Breast epithelium (tissue), 3 donors: Measurements from ENCODE around the gene HIVEP2.

Experiments used
- CTCF ChIP-seq, 3 donors: fragments of 450-650 bp; IDR thresholded peaks; one replicate each; pipeline ENCODE4 v1.5.1; 2016 to 2017; ENCODE audit warnings: antibody characterized with exemption in 3 of 3, mild to moderate bottlenecking in 3 of 3, moderate library complexity in 3 of 3
- POLR2AphosphoS5 ChIP-seq, 3 donors: sonication (generic); formaldehyde crosslinking; IDR thresholded peaks; one replicate each; pipeline ENCODE4 v1.6.1; 2017; ENCODE audit warnings: antibody characterized with exemption in 3 of 3

GRCh38 chr6:142800240-142800639, 144.7 kb downstream of the HIVEP2 start:
- no peak for TF ChIP-seq CTCF (IDR thresholded peaks at IDR 0.05)
- TF ChIP-seq POLR2AphosphoS5 (IDR thresholded peaks at IDR 0.05) = no peak
